ENCODE measurements around the gene RBM20. TPM values are rescaled to one million over a fixed set of nuclear protein-coding genes. Genes with fewer than 3 reads are reported as not detected.

The RBM20 gene
- polyA plus RNA-seq, 2 of the 4 experiments (the other 2 are of a cell fraction), result 1.5 to 1.8 TPM

GRCh38 chr10:110842326-110842904 lies 198.3 kb downstream of the RBM20 start:
- FAIRE-seq (no peak), DNase-seq (ENCODE audit: low read depth in 1 of 2, low spot score in 1 of 2) (no peak), ATAC-seq (no peak)
- TF ChIP-seq HOXB13 (CRISPR knock-in tag; IDR thresholded peaks at IDR 0.05; ENCODE audit: low read depth) (no peak), NFE2L2 (conservative IDR thresholded peaks at IDR 0.05; ENCODE audit: low read length) (no peak), KDM1A (IDR thresholded peaks at IDR 0.05; ENCODE audit: low read depth) (no peak), MAFK (IDR thresholded peaks at IDR 0.05; ENCODE audit: partially characterized antibody) (no peak), HOXA7 (CRISPR knock-in tag; IDR thresholded peaks at IDR 0.05) (no peak), FOXS1 (CRISPR knock-in tag; IDR thresholded peaks at IDR 0.05) (no peak), NR3C1 (IDR thresholded peaks at IDR 0.05) (no peak), TFCP2L1 (CRISPR knock-in tag; IDR thresholded peaks at IDR 0.05) (no peak), GATA3 (IDR thresholded peaks at IDR 0.05; ENCODE audit: borderline replicate concordance) (no peak), ELK1 (IDR thresholded peaks at IDR 0.05; ENCODE audit: low read depth, low read length) (no peak), RNF2 (IDR thresholded peaks at IDR 0.05; ENCODE audit: borderline replicate concordance, low read depth) (no peak)
- WGBS (ENCODE audit: missing lambda C conversion rate), result 74% methylated on average over 7 of the region's 7 CpGs
- H3K4me1 ChIP-seq, result peaks cover 25% of the 10 kb centered on the region
- H3K4me3 ChIP-seq, result no peak overlapping the region
- no peak overlapping the region for H3K4me2 ChIP-seq
- ChIA-PET CTCF (interaction anchor here (1.3 kb wide), 1 partner anchor 21 kb away, joined by 3 read pairs; no protein-coding TSS in a partner anchor), POLR2A (interaction anchor here (1.6 kb wide), 1 partner anchor 40 kb away, joined by 3 read pairs; no protein-coding TSS in a partner anchor)
- H3K27ac ChIP-seq, result no peak overlapping the region
- H3K9me3 ChIP-seq, result no peaks in the 10 kb centered on the region

GRCh38 chr10:110843031-110843430 lies 198.9 kb downstream of the RBM20 start:
- CTCF ChIA-PET, result interaction anchor here (1.3 kb wide), 1 partner anchor 22 kb away, joined by 3 read pairs; no protein-coding TSS in a partner anchor
- no peak for FAIRE-seq
- DNase-seq (ENCODE audit: low read depth in 1 of 2, low spot score in 1 of 2), result no peak
- Histone ChIP-seq H3K4me1 (peaks cover 25% of the 10 kb centered on the region), H3K27ac (no peak overlapping the region), H3K9me3 (no peaks in the 10 kb centered on the region), H3K4me3 (no peak overlapping the region), H3K4me2 (no peak overlapping the region)
- 45% methylated on average over 2 of the region's 2 CpGs for WGBS (ENCODE audit: missing lambda C conversion rate)
- no peak for ATAC-seq
- TF ChIP-seq KDM1A (IDR thresholded peaks at IDR 0.05; ENCODE audit: low read depth) (no peak), RARB (CRISPR knock-in tag; IDR thresholded peaks at IDR 0.05) (no peak)
- POLR2A ChIA-PET, result interaction anchor here (1.6 kb wide), 1 partner anchor 40 kb away, joined by 3 read pairs; no protein-coding TSS in a partner anchor

DNA sequence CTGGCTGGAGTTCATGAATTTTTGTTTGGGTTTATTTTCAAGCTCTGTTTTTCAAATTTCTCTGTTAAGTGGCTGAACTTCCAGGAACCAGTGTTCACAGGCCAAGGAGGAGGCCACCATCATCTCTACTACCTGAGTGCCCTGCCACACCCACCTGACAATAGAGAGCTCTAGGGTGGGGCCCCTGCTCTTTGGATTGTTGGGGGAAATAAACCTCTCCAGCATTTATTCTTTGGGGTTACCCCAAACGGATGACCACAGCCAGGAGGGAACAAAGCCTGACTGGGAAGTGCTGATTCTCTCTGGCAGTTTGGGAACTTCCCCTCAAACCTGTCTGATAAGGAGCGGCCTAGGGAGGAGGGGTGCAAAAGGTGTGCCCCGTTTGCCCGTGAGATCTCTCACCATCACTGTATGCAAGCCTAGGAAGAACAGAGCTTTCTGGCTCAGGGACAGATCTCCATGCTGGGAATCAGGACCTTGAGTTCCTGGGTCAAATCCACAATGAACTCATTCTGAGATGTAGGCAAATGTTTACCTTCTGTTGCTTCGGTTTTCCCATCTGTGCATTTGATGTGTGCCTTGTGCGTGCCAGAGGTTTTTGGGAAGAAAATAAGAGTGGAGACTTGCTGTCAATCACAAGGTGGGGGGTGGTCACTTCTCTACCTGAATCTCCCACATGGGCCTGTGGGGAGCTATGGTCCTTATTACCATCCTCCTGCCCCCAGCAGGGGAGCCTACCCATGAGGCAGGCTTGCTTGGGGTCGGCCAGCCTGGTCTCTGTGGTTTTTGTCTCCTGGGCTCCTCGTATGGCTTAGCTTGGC lies 199.9 kb downstream of the RBM20 start:
- Histone ChIP-seq H3K4me1 (peaks cover 25% of the 10 kb centered on the region), H3K4me3 (no peak overlapping the region), H3K4me2 (no peak overlapping the region), H3K9me3 (no peaks in the 10 kb centered on the region), H3K27ac (no peak overlapping the region)
- 74% methylated on average over 8 of the region's 8 CpGs for WGBS (ENCODE audit: missing lambda C conversion rate)
- ChIA-PET POLR2A (interaction anchor here (0.7 kb wide), 1 partner anchor 36 kb away, joined by 3 read pairs; no protein-coding TSS in a partner anchor), CTCF (interaction anchor here (0.6 to 1.2 kb wide), 7 partner anchors 9 to 598 kb away, joined by 3 to 4 read pairs (median 4); no protein-coding TSS in a partner anchor)
- ATAC-seq (no peak), FAIRE-seq (no peak), DNase-seq (ENCODE audit: low read depth in 1 of 2, low spot score in 1 of 2) (no peak)
- TF ChIP-seq E2F6 (IDR thresholded peaks at IDR 0.05; ENCODE audit: borderline replicate concordance, low read depth) (no peak), HOXA7 (CRISPR knock-in tag; IDR thresholded peaks at IDR 0.05) (no peak), RARB (CRISPR knock-in tag; IDR thresholded peaks at IDR 0.05) (no peak), RAD21 (conservative IDR thresholded peaks at IDR 0.05 in 1 of 2, IDR thresholded peaks at IDR 0.05 in 1 of 2) (no peak), MYC (IDR thresholded peaks at IDR 0.05; ENCODE audit: borderline replicate concordance, low read length) (no peak), PHF8 (IDR thresholded peaks at IDR 0.05; ENCODE audit: borderline replicate concordance, low read depth) (no peak), CBX8 (IDR thresholded peaks at IDR 0.05) (no peak), SMC3 (IDR thresholded peaks at IDR 0.05) (no peak), RFX5 (IDR thresholded peaks at IDR 0.05) (no peak), RCOR1 (IDR thresholded peaks at IDR 0.05; ENCODE audit: low read depth, low read length) (no peak)
- TF ChIP-seq, protein P1, sequence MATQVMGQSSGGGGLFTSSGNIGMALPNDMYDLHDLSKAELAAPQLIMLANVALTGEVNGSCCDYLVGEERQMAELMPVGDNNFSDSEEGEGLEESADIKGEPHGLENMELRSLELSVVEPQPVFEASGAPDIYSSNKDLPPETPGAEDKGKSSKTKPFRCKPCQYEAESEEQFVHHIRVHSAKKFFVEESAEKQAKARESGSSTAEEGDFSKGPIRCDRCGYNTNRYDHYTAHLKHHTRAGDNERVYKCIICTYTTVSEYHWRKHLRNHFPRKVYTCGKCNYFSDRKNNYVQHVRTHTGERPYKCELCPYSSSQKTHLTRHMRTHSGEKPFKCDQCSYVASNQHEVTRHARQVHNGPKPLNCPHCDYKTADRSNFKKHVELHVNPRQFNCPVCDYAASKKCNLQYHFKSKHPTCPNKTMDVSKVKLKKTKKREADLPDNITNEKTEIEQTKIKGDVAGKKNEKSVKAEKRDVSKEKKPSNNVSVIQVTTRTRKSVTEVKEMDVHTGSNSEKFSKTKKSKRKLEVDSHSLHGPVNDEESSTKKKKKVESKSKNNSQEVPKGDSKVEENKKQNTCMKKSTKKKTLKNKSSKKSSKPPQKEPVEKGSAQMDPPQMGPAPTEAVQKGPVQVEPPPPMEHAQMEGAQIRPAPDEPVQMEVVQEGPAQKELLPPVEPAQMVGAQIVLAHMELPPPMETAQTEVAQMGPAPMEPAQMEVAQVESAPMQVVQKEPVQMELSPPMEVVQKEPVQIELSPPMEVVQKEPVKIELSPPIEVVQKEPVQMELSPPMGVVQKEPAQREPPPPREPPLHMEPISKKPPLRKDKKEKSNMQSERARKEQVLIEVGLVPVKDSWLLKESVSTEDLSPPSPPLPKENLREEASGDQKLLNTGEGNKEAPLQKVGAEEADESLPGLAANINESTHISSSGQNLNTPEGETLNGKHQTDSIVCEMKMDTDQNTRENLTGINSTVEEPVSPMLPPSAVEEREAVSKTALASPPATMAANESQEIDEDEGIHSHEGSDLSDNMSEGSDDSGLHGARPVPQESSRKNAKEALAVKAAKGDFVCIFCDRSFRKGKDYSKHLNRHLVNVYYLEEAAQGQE (IDR thresholded peaks at IDR 0.05), result no peak

Measured in A549 (cell line).